22Rv1 (cell line): Measurements from ENCODE around the gene SPPL2B.
A peak's percentile ranks its signal among the peaks of the same experiment; 100 is the strongest.

ENCODE experiments used
- ZFX ChIP-seq: fragments of 450-650 bp; IDR thresholded peaks from 2 replicates; pipeline ENCODE4 v1.6.1; 2017; ENCODE audit warnings: antibody characterized with exemption, borderline replicate concordance
- TF ChIP-seq, protein P1 (sequence below): fragments of 450-650 bp; IDR thresholded peaks from 2 replicates; pipeline ENCODE4 v1.5.1; 2017; ENCODE audit warnings: mild to moderate bottlenecking

DNA sequence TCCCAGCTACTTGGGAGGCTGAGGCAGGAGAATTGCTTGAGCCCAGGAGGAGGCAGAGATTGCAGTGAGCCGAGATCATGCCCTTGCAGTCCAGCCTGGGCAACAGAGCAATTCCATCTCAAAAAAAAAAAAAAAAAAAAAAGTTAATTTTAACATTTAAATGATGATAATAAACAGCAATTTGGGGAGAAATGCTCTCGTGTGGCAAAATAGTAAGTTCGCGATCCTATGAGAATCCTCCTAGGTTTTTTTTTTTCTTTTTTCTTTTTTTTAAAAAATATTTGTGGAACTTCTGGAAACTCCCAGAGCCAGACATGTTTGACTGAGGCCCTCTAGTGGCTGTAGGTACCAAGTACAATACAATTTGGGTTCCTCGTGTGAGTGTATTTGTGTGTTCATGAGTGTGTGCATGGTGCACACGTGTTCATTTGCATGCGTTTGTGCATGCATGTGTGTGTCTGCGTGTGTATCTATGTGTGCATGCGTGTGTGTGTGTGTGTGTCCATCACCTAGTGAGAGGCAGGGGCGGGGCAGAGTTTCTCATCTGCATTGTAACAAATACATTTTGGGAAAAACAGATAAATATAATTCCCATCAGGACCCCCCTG, 62.7 kb downstream of the SPPL2B start:
- TF ChIP-seq, protein P1, sequence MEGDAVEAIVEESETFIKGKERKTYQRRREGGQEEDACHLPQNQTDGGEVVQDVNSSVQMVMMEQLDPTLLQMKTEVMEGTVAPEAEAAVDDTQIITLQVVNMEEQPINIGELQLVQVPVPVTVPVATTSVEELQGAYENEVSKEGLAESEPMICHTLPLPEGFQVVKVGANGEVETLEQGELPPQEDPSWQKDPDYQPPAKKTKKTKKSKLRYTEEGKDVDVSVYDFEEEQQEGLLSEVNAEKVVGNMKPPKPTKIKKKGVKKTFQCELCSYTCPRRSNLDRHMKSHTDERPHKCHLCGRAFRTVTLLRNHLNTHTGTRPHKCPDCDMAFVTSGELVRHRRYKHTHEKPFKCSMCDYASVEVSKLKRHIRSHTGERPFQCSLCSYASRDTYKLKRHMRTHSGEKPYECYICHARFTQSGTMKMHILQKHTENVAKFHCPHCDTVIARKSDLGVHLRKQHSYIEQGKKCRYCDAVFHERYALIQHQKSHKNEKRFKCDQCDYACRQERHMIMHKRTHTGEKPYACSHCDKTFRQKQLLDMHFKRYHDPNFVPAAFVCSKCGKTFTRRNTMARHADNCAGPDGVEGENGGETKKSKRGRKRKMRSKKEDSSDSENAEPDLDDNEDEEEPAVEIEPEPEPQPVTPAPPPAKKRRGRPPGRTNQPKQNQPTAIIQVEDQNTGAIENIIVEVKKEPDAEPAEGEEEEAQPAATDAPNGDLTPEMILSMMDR: peak; percentile 90
- no peak for TF ChIP-seq ZFX
